ENCODE measurements around the gene NUTM2D.
"Not testable (repeated sequence)": the region's sequence is repeated elsewhere in the genome, so short reads cannot be mapped to it uniquely, and the experiment has no call there.

Gene NUTM2D

DNA sequence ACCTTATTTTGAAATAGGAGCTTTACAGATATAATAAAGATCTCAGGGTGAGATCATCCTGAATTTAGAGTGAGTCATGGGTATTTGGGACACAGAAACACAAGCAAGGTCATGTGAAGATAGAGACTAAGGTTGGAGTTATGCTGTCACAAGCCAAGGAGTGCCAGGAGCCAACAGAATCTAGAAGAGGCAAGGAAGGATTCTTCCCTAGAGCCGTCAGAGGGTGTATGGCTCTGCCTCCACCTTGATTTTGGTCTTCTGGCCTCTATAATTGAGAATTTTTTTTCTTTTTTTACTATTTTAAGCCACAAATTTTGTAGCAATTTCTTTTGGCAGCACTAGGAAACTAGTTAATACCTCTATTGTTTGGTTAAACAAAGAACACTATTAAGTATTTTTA is 24.9 kb upstream of the NUTM2D start:
- H3K36me3 ChIP-seq (ENCODE audit: control insufficient read depth, insufficient read depth, low read length); H3K4me3 ChIP-seq (ENCODE audit: insufficient read depth, low read depth, low read length, poor library complexity, severe bottlenecking); DNase-seq; H3K27me3 ChIP-seq (replicated peaks; ENCODE audit: control insufficient read depth, insufficient read depth, low read length, poor library complexity, severe bottlenecking); H3K9me3 ChIP-seq (ENCODE audit: control insufficient read depth, low read length); H3K27ac ChIP-seq (ENCODE audit: insufficient read depth, low read length, poor library complexity, severe bottlenecking); H3K4me1 ChIP-seq (ENCODE audit: control insufficient read depth, insufficient read depth, low read length, poor library complexity, severe bottlenecking): not testable (repeated sequence)

DNA sequence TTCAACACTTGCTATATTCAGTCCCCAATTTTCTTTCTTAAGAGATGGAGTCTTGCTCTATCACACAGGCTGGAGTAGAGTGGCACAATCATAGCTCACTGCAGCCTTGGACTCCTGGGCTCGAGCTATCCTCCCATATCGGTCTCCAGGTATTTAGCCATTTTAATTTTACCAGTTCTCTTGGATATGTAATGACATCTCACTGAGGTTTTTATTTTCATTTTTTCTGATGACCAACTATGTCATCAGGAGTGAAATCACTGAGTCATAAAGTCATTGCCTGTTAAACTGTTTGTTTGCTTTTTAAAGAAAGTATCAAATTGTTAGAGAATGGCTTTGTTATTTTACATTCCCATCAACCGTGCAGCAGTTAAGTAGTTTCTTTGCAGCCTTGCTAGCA is 17.1 kb upstream of the NUTM2D start:
- H3K36me3 ChIP-seq (ENCODE audit: control insufficient read depth, insufficient read depth, low read length); H3K9me3 ChIP-seq (ENCODE audit: control insufficient read depth, low read length); H3K4me1 ChIP-seq (ENCODE audit: control insufficient read depth, insufficient read depth, low read length, poor library complexity, severe bottlenecking); H3K4me3 ChIP-seq (ENCODE audit: insufficient read depth, low read depth, low read length, poor library complexity, severe bottlenecking); H3K27ac ChIP-seq (ENCODE audit: insufficient read depth, low read length, poor library complexity, severe bottlenecking); DNase-seq; H3K27me3 ChIP-seq (replicated peaks; ENCODE audit: control insufficient read depth, insufficient read depth, low read length, poor library complexity, severe bottlenecking): not testable (repeated sequence)

DNA sequence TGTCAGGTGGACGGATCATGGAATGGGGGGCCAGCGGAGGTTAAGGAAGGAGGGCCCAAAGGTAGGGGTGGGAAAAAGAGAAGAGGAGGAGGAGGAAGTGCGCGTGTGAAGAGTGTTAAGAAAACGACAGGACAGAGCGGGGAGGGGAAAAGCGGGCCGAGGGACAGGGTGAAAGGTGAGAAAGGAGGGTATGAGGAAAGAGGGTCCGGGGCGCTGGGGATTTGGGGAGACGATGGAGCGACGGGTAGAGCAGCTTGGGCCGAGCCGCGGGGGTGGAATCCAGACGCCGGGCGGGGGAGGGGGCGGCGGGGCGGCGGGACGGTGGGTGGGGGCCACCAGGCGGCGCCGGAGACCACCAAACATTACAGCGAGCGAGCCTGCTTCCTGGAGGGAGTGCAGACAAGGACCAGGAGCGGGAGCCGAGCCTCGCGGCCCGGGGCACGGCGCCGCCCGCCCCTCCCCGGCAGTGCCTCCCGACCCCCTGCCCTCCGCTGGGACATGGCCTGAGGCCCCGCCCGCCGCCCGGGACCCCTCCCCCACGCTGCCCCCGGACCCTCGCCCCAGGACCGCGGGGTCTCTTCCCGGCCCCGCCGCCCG is 15.9 kb upstream of the NUTM2D start:
- not testable (repeated sequence) for H3K4me1 ChIP-seq (ENCODE audit: control insufficient read depth, insufficient read depth, low read length, poor library complexity, severe bottlenecking); DNase-seq; H3K9me3 ChIP-seq (ENCODE audit: control insufficient read depth, low read length); H3K27me3 ChIP-seq (replicated peaks; ENCODE audit: control insufficient read depth, insufficient read depth, low read length, poor library complexity, severe bottlenecking); H3K36me3 ChIP-seq (ENCODE audit: control insufficient read depth, insufficient read depth, low read length)
- Histone ChIP-seq H3K4me3 (ENCODE audit: insufficient read depth, low read depth, low read length, poor library complexity, severe bottlenecking) (peak overlapping the region; percentile 68), H3K27ac (ENCODE audit: insufficient read depth, low read length, poor library complexity, severe bottlenecking) (peak overlapping the region; percentile 72)

DNA sequence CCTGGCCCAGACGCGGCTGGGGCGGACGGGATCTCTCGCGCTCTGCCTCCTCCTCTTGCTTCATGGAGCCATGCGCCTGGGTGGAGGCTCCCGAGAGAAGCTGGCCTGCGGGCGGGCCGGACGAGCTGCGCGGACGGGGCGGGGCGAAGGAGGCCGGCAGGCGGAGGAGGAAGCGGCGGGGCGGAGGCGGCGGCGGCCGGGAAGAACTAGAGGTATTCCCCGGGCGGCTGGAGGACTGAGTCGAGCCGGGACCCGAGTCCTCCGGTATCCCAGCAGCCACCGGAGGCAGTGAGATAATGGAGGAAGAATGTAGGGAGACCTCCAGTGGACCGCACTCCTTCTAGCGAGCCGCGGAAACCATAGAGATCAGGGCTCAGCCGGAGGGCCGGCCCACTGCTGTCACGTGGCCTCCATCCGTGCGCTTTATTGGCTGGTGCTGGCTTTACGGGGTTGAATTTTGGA is 15.3 kb upstream of the NUTM2D start:
- not testable (repeated sequence) for H3K27me3 ChIP-seq (replicated peaks; ENCODE audit: control insufficient read depth, insufficient read depth, low read length, poor library complexity, severe bottlenecking); H3K4me1 ChIP-seq (ENCODE audit: control insufficient read depth, insufficient read depth, low read length, poor library complexity, severe bottlenecking); H3K36me3 ChIP-seq (ENCODE audit: control insufficient read depth, insufficient read depth, low read length); H3K9me3 ChIP-seq (ENCODE audit: control insufficient read depth, low read length)
- Histone ChIP-seq H3K27ac (ENCODE audit: insufficient read depth, low read length, poor library complexity, severe bottlenecking) (peak overlapping the region; percentile 72), H3K4me3 (ENCODE audit: insufficient read depth, low read depth, low read length, poor library complexity, severe bottlenecking) (peak overlapping the region; percentile 68)
- DNase-seq, result peak; percentile 62 to 75 (median 71)

DNA sequence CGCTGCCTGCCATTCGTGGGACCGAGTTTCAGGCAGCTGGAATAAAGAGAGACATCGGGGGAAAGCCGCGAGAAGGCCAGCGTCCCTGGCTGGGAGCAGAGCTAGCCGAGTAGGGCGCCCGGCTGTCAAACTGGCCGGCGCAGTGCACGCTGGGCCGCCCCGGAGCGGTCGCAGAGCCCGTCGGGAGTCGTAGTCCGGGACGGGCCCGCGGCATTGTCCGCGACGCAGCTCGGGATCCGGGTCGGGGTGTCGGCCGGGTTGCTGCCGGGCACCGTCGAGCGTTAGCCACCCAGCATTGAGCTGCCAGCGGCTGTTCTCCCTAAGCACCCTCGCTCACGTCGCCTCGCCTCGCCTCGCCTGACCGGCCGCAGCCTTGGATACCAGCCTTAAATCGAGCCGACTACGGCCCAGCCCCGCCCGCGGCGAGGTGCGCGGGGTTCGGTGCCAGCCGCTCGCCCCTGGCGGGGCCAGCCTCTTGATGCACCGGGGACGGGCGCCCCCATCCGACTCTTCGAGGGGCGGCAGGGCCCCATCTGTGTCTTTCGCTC is 14.8 kb upstream of the NUTM2D start:
- Histone ChIP-seq H3K4me3 (ENCODE audit: insufficient read depth, low read depth, low read length, poor library complexity, severe bottlenecking) (peak overlapping the region; percentile 68), H3K27ac (ENCODE audit: insufficient read depth, low read length, poor library complexity, severe bottlenecking) (peak overlapping the region; percentile 72)

DNA sequence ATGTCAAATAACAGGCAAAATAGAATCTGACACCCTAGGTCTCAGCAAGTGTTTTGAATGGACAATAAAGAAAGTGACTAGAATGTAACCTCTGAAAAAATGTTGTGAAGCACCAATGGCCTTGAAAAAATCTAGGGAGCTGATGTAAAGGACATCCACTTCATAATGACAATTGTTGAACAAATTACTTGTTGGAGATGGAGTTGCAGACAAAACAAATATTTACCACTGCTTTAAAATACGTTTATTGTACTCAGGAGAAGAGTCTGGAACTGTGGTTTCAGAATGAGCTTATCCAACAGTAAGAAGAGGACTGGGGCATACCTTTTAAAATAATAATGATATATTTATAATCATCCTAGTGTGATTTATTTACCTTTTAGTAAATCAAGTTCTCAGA is 11.8 kb upstream of the NUTM2D start:
- H3K4me3 ChIP-seq (ENCODE audit: insufficient read depth, low read depth, low read length, poor library complexity, severe bottlenecking); DNase-seq; H3K9me3 ChIP-seq (ENCODE audit: control insufficient read depth, low read length); H3K27me3 ChIP-seq (replicated peaks; ENCODE audit: control insufficient read depth, insufficient read depth, low read length, poor library complexity, severe bottlenecking); H3K27ac ChIP-seq (ENCODE audit: insufficient read depth, low read length, poor library complexity, severe bottlenecking); H3K36me3 ChIP-seq (ENCODE audit: control insufficient read depth, insufficient read depth, low read length); H3K4me1 ChIP-seq (ENCODE audit: control insufficient read depth, insufficient read depth, low read length, poor library complexity, severe bottlenecking): not testable (repeated sequence)

More for the DNA sequence above, 14.8 kb upstream of the NUTM2D start:
- not testable (repeated sequence) for H3K27me3 ChIP-seq (replicated peaks; ENCODE audit: control insufficient read depth, insufficient read depth, low read length, poor library complexity, severe bottlenecking); H3K36me3 ChIP-seq (ENCODE audit: control insufficient read depth, insufficient read depth, low read length); H3K9me3 ChIP-seq (ENCODE audit: control insufficient read depth, low read length); H3K4me1 ChIP-seq (ENCODE audit: control insufficient read depth, insufficient read depth, low read length, poor library complexity, severe bottlenecking)
- peak; percentile 54 to 70 (median 69) for DNase-seq

DNA sequence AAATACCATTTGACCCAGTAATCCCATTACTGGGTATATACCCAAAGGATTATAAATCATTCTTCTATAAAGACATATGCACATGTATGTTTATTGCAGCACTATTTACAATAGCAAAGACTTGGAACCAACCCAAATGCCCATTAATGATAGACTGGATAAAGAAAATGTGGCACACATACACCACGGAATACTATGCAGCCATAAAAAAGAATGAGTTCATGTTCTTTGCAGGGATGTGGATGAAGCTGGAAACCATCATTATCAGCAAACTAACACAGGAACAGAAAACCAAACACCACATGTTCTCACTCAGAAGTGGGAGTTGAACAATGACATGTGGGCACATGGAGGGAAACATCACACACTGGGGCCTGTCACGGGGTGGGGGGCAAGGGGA is 7.4 kb upstream of the NUTM2D start:
- not testable (repeated sequence) for H3K27me3 ChIP-seq (replicated peaks; ENCODE audit: control insufficient read depth, insufficient read depth, low read length, poor library complexity, severe bottlenecking); H3K4me1 ChIP-seq (ENCODE audit: control insufficient read depth, insufficient read depth, low read length, poor library complexity, severe bottlenecking); H3K9me3 ChIP-seq (ENCODE audit: control insufficient read depth, low read length); H3K36me3 ChIP-seq (ENCODE audit: control insufficient read depth, insufficient read depth, low read length); DNase-seq; H3K27ac ChIP-seq (ENCODE audit: insufficient read depth, low read length, poor library complexity, severe bottlenecking); H3K4me3 ChIP-seq (ENCODE audit: insufficient read depth, low read depth, low read length, poor library complexity, severe bottlenecking)

DNA sequence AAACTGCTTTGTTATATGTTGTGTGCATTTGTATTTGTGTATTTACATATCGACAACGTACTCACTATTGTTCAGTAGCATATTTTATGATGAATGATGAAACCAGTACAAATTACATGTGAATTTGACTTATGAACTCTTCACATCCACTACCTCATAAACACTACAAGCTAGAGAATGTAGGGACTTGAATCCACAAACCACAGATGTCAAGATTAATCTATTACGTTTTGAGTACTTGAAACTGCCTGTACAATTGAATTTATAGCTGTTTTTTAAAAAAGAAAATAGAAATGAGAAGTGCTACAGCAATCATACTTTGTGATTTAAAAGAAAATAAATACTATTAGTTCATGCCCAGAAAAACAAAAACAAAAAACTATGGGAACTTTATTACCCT is 4.7 kb upstream of the NUTM2D start:
- not testable (repeated sequence) for H3K4me3 ChIP-seq (ENCODE audit: insufficient read depth, low read depth, low read length, poor library complexity, severe bottlenecking); H3K36me3 ChIP-seq (ENCODE audit: control insufficient read depth, insufficient read depth, low read length); H3K27me3 ChIP-seq (replicated peaks; ENCODE audit: control insufficient read depth, insufficient read depth, low read length, poor library complexity, severe bottlenecking); H3K27ac ChIP-seq (ENCODE audit: insufficient read depth, low read length, poor library complexity, severe bottlenecking); H3K9me3 ChIP-seq (ENCODE audit: control insufficient read depth, low read length); H3K4me1 ChIP-seq (ENCODE audit: control insufficient read depth, insufficient read depth, low read length, poor library complexity, severe bottlenecking); DNase-seq

DNA sequence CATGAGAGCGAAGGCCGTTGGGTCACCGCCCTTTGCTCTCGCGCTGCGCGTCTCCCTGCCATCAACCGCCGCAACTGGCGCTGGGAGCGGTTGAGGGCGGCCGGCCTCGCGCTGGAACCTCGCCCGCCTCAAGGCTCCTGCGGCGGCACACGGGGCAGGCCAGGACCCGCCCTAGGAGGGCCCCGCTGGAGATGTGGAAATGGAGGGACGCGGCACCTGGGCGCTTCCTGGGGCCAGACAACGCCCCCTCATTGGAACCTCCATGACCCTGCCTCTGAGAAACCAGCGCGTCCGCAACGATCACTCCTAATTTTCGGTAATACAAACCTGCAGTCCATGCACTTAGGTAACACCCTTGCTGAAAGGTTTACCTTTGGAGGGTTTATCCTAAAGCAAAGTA is 2.4 kb upstream of the NUTM2D start:
- not testable (repeated sequence) for DNase-seq; H3K4me3 ChIP-seq (ENCODE audit: insufficient read depth, low read depth, low read length, poor library complexity, severe bottlenecking); H3K27me3 ChIP-seq (replicated peaks; ENCODE audit: control insufficient read depth, insufficient read depth, low read length, poor library complexity, severe bottlenecking); H3K9me3 ChIP-seq (ENCODE audit: control insufficient read depth, low read length); H3K27ac ChIP-seq (ENCODE audit: insufficient read depth, low read length, poor library complexity, severe bottlenecking); H3K4me1 ChIP-seq (ENCODE audit: control insufficient read depth, insufficient read depth, low read length, poor library complexity, severe bottlenecking); H3K36me3 ChIP-seq (ENCODE audit: control insufficient read depth, insufficient read depth, low read length)

DNA sequence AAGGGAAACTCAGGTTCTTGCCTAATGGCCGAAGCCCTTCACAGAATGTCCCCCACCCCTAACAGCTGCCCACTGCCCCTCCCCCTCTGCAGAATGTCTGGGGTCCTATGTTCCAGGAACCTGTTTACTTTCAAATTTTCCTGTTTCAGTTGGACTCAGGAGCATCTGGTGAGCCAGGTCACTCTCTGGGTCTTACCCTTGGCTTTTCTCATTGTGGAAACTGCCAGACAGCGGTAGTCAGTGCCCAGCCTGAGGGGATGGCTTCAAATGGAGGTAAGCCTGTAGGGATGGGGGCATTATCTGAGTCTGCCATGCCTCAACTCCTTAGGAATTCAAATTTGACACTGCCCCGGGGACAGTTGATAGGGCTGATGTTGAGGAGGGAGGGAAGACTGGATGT is 615 bp downstream of the NUTM2D start:
- H3K27me3 ChIP-seq (replicated peaks; ENCODE audit: control insufficient read depth, insufficient read depth, low read length, poor library complexity, severe bottlenecking); H3K4me3 ChIP-seq (ENCODE audit: insufficient read depth, low read depth, low read length, poor library complexity, severe bottlenecking); H3K36me3 ChIP-seq (ENCODE audit: control insufficient read depth, insufficient read depth, low read length); H3K27ac ChIP-seq (ENCODE audit: insufficient read depth, low read length, poor library complexity, severe bottlenecking); DNase-seq; H3K4me1 ChIP-seq (ENCODE audit: control insufficient read depth, insufficient read depth, low read length, poor library complexity, severe bottlenecking); H3K9me3 ChIP-seq (ENCODE audit: control insufficient read depth, low read length): not testable (repeated sequence)
